Mesenchymal stem cell (in vitro differentiated cells and primary cell): ENCODE data around the gene SEZ6L.

Experiments
- DNase-seq: peaks from one replicate; pipeline ENCODE4 v3.0.0-alpha.2; 2013
- H2AFZ ChIP-seq: one replicate; pipeline ENCODE4 v1.6.1; 2013; ENCODE audit warnings: low read depth, mild to moderate bottlenecking, control low read depth, inconsistent platforms, low read length, moderate library complexity
- H2AK5ac ChIP-seq: 2 replicates; pipeline ENCODE4 v1.6.1; 2013; ENCODE audit warnings: low read length, moderate library complexity, mild to moderate bottlenecking, inconsistent platforms; ENCODE audit not compliant: severe bottlenecking
- H2BK120ac ChIP-seq: one replicate; pipeline ENCODE4 v1.6.1; 2013; ENCODE audit warnings: low read depth, mild to moderate bottlenecking, inconsistent platforms, low read length, moderate library complexity
- H2BK12ac ChIP-seq, 2 experiments: one replicate each; pipeline ENCODE4 v1.6.1; 2013; ENCODE audit warnings: inconsistent platforms in 2 of 2, low read length in 2 of 2, mild to moderate bottlenecking in 2 of 2, moderate library complexity in 2 of 2, control low read depth in 1 of 2
- H2BK15ac ChIP-seq: one replicate; pipeline ENCODE4 v1.6.1; 2013; ENCODE audit warnings: mild to moderate bottlenecking, low read depth, inconsistent platforms; ENCODE audit not compliant: poor library complexity, severe bottlenecking
- H2BK5ac ChIP-seq: 2 replicates; pipeline ENCODE4 v1.6.1; 2013; ENCODE audit warnings: low read depth, mild to moderate bottlenecking, low read length, control low read depth, inconsistent platforms; ENCODE audit not compliant: poor library complexity, severe bottlenecking
- H3K14ac ChIP-seq, 2 experiments: one replicate each; pipeline ENCODE4 v1.6.1; 2013; ENCODE audit warnings: inconsistent platforms in 2 of 2, low read length in 2 of 2, control low read depth in 1 of 2, mild to moderate bottlenecking in 1 of 2, moderate library complexity in 1 of 2
- H3K18ac ChIP-seq, 2 experiments: one replicate each; pipeline ENCODE4 v1.6.1; 2013; ENCODE audit warnings: inconsistent platforms in 2 of 2, low read length in 2 of 2, control low read depth in 1 of 2, low read depth in 1 of 2, mild to moderate bottlenecking in 1 of 2
- H3K23ac ChIP-seq, 2 experiments: one replicate each; pipeline ENCODE4 v1.6.1; 2013; ENCODE audit warnings: inconsistent platforms in 2 of 2, low read length in 2 of 2, mild to moderate bottlenecking in 2 of 2, moderate library complexity in 2 of 2, control low read depth in 1 of 2
- H3K27ac ChIP-seq: 2 replicates; pipeline ENCODE4 v1.5.1; 2013; ENCODE audit warnings: mild to moderate bottlenecking, moderate library complexity, low read length, control low read depth, inconsistent platforms; ENCODE audit not compliant: poor library complexity, severe bottlenecking
- H3K27me3 ChIP-seq, 2 experiments: 2 replicates each; pipeline versions ENCODE4 v1.6.1 to v1.7.0; 2013; ENCODE audit warnings: low read length in 2 of 2, mild to moderate bottlenecking in 2 of 2, moderate library complexity in 2 of 2, control low read depth in 1 of 2, inconsistent platforms in 1 of 2; ENCODE audit not compliant: control insufficient read depth in 1 of 2, insufficient read depth in 1 of 2
- H3K36me3 ChIP-seq, 2 experiments: 2 replicates each; pipeline versions ENCODE4 v1.6.1 to v1.7.0; 2013; ENCODE audit warnings: low read length in 2 of 2, control low read depth in 1 of 2, inconsistent platforms in 1 of 2, low read depth in 1 of 2, mild to moderate bottlenecking in 1 of 2; ENCODE audit not compliant: insufficient read depth in 2 of 2, control insufficient read depth in 1 of 2
- H3K4ac ChIP-seq, 2 experiments: one replicate each; pipeline ENCODE4 v1.6.1; 2013; ENCODE audit warnings: inconsistent platforms in 2 of 2, low read length in 2 of 2, mild to moderate bottlenecking in 2 of 2, moderate library complexity in 2 of 2, control low read depth in 1 of 2, low read depth in 1 of 2
- H3K4me1 ChIP-seq: 2 replicates; pipeline ENCODE4 v1.6.1; 2013; ENCODE audit warnings: low read depth, low read length, control low read depth; ENCODE audit not compliant: control insufficient read depth, insufficient read depth
- H3K4me2 ChIP-seq: 2 replicates; pipeline ENCODE4 v1.6.1; 2013; ENCODE audit warnings: low read length, mild to moderate bottlenecking, inconsistent platforms; ENCODE audit not compliant: poor library complexity, severe bottlenecking
- H3K4me3 ChIP-seq, 2 experiments: 2 replicates each; pipeline versions ENCODE4 v1.5.1 to v1.7.0; 2013; ENCODE audit warnings: low read length in 2 of 2, mild to moderate bottlenecking in 2 of 2, control low read depth in 1 of 2, low read depth in 1 of 2; ENCODE audit not compliant: insufficient read depth in 1 of 2
- H3K79me1 ChIP-seq: replicated peaks from 2 replicates; pipeline ENCODE4 v1.6.1; 2013; ENCODE audit warnings: mild to moderate bottlenecking, control low read depth, low read length, inconsistent platforms; ENCODE audit not compliant: poor library complexity, severe bottlenecking
- H3K9ac ChIP-seq: 2 replicates; pipeline ENCODE4 v1.7.0; 2013; ENCODE audit warnings: mild to moderate bottlenecking, low read length, moderate library complexity
- H3K9me3 ChIP-seq: 2 replicates; pipeline ENCODE4 v1.7.0; 2013; ENCODE audit warnings: mild to moderate bottlenecking, low read length; ENCODE audit not compliant: control insufficient read depth
- H4K8ac ChIP-seq: one replicate; pipeline ENCODE4 v1.6.1; 2013; ENCODE audit warnings: inconsistent platforms, mild to moderate bottlenecking, low read length, moderate library complexity
- H4K91ac ChIP-seq: one replicate; pipeline ENCODE4 v1.6.1; 2013; ENCODE audit warnings: mild to moderate bottlenecking, low read length, inconsistent platforms
- WGBS: methylation state at CpG from one replicate; pipeline ENCODE4 v1.1.7; 2013; ENCODE audit warnings: mixed read lengths; 5-methylcytosine and 5-hydroxymethylcytosine counted together

Gene SEZ6L

DNA sequence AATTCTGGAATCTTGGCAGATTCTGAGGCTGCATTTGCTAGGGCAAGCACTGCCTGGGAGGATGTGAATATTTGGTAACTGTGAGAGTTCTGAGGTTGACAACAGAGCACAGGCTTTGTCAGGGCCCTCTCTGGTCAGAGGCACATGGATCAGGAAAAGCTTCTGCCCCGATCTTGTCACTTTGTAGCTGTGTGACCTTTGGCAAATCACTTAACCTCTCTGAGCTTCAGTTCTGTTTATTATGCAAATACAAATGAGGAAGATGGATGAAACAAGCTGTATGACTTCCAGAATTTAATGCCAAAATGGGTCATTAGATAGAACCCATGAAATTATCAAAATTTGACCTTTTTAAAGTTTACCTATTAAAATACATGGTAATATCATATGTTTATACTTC, 94.9 kb downstream of the SEZ6L start:
- H3K9ac ChIP-seq, result no peak overlapping the region
- no peak overlapping the region for H2BK15ac ChIP-seq
- no peak overlapping the region for H4K91ac ChIP-seq
- no peak overlapping the region for H2AK5ac ChIP-seq
- H3K4me2 ChIP-seq, result no peak overlapping the region
- H3K18ac ChIP-seq, result no peak overlapping the region
- no peak overlapping the region for H3K4me3 ChIP-seq
- no peak for DNase-seq
- H3K9me3 ChIP-seq, result no peaks in the 10 kb centered on the region
- no peaks in the 10 kb centered on the region for H3K79me1 ChIP-seq
- H2BK12ac ChIP-seq, result no peak overlapping the region
- no peak overlapping the region for H3K27ac ChIP-seq
- no peaks in the 10 kb centered on the region for H3K4me1 ChIP-seq
- no peaks in the 10 kb centered on the region for H3K36me3 ChIP-seq
- no peak overlapping the region for H3K23ac ChIP-seq
- no peak overlapping the region for H2BK5ac ChIP-seq
- H4K8ac ChIP-seq, result no peak overlapping the region
- WGBS, result 42% methylated on average over 1 of the region's 1 CpG
- no peak overlapping the region for H2AFZ ChIP-seq
- H3K27me3 ChIP-seq, result peaks cover 4 to 6% of the 10 kb centered on the region in 2 experiments
- no peak overlapping the region for H2BK120ac ChIP-seq
- no peak overlapping the region for H3K14ac ChIP-seq
- H3K4ac ChIP-seq, result no peak overlapping the region

- no peak for DNase-seq
- Histone ChIP-seq H3K4me1 (no peaks in the 10 kb centered on the region), H4K8ac (no peak overlapping the region), H2BK120ac (no peak overlapping the region), H3K9me3 (no peaks in the 10 kb centered on the region), H3K36me3 (no peaks in the 10 kb centered on the region), H3K79me1 (no peaks in the 10 kb centered on the region), H3K27me3 (peaks cover 4 to 6% of the 10 kb centered on the region in 2 experiments), H2BK15ac (no peak overlapping the region), H4K91ac (no peak overlapping the region), H3K4me3 (no peak overlapping the region), H3K4ac (no peak overlapping the region), H2AK5ac (no peak overlapping the region), H2BK12ac (no peak overlapping the region), H3K14ac (no peak overlapping the region), H2AFZ (no peak overlapping the region), H3K9ac (no peak overlapping the region), H3K4me2 (no peak overlapping the region), H3K18ac (no peak overlapping the region), H2BK5ac (no peak overlapping the region), H3K23ac (no peak overlapping the region), H3K27ac (no peak overlapping the region)
- 81% methylated on average over 2 of the region's 7 CpGs for WGBS
Observed at GRCh38 chr22:26265281-26265680, 96.0 kb downstream of the SEZ6L start.

GRCh38 chr22:26265909-26266308, 96.6 kb downstream of the SEZ6L start:
- Histone ChIP-seq H3K9ac (no peak overlapping the region), H3K4me3 (no peak overlapping the region), H2AK5ac (no peak overlapping the region), H4K91ac (no peak overlapping the region), H3K27me3 (peaks cover 4 to 10% of the 10 kb centered on the region in 2 experiments), H3K27ac (no peak overlapping the region), H3K4me2 (no peak overlapping the region), H2BK15ac (no peak overlapping the region), H3K9me3 (no peaks in the 10 kb centered on the region), H3K18ac (no peak overlapping the region), H2BK12ac (no peak overlapping the region), H2BK5ac (no peak overlapping the region), H3K79me1 (no peaks in the 10 kb centered on the region), H2AFZ (no peak overlapping the region), H3K23ac (no peak overlapping the region), H4K8ac (no peak overlapping the region), H2BK120ac (no peak overlapping the region), H3K4me1 (no peaks in the 10 kb centered on the region), H3K4ac (no peak overlapping the region), H3K36me3 (no peaks in the 10 kb centered on the region), H3K14ac (no peak overlapping the region)
- no peak for DNase-seq
- WGBS, result 77% methylated on average over 6 of the region's 6 CpGs

GRCh38 chr22:26267856-26268255, 98.6 kb downstream of the SEZ6L start:
- no peak for DNase-seq
- Histone ChIP-seq H3K9me3 (no peaks in the 10 kb centered on the region), H2AK5ac (no peak overlapping the region), H2AFZ (no peak overlapping the region), H4K8ac (no peak overlapping the region), H3K27me3 (peaks cover 4 to 14% of the 10 kb centered on the region in 2 experiments), H3K14ac (no peak overlapping the region), H3K18ac (no peak overlapping the region), H3K4me3 (no peak overlapping the region), H3K23ac (no peak overlapping the region), H3K4me1 (no peaks in the 10 kb centered on the region), H2BK15ac (no peak overlapping the region), H3K4ac (no peak overlapping the region), H3K9ac (no peak overlapping the region), H2BK120ac (no peak overlapping the region), H3K36me3 (no peaks in the 10 kb centered on the region), H2BK5ac (no peak overlapping the region), H3K4me2 (no peak overlapping the region), H2BK12ac (no peak overlapping the region), H4K91ac (no peak overlapping the region), H3K79me1 (no peaks in the 10 kb centered on the region), H3K27ac (no peak overlapping the region)
- 62% methylated on average over 1 of the region's 1 CpG for WGBS
